ENCODE data around the gene UNC13A.
A peak's percentile ranks its signal among the peaks of the same experiment; 100 is the strongest.

Gene UNC13A

DNA sequence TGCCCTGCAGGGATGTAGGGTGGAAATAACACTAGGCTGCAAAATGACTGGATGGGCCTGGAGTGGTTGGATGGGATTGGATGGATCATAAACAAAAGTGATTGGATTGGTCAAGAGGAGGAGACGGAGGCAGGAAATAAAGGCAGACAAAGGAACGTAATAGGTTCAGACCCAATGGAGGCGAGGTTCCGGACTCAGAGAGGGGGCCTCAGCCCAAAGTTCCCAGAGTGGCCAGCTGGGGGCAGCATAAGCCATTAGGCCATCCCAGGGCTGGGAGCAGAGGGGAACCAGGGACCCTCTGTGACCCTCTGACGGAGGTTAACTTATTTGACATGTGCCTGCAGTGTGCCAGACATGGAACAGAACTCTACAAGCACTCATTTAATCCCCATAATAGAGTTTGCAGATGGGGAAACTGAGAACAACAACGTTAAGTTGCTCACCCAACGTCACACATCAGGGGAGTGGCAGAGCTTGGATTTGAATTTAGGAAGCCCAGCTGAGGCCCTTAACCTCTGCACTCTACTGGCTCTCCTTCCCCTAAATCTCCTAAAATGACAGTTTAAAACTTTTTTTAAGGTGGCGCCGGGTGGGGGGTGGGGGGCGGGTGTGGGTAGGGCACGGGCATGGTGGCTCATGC, 15.8 kb upstream of the UNC13A start:
- DNase-seq = peak; percentile 80

DNA sequence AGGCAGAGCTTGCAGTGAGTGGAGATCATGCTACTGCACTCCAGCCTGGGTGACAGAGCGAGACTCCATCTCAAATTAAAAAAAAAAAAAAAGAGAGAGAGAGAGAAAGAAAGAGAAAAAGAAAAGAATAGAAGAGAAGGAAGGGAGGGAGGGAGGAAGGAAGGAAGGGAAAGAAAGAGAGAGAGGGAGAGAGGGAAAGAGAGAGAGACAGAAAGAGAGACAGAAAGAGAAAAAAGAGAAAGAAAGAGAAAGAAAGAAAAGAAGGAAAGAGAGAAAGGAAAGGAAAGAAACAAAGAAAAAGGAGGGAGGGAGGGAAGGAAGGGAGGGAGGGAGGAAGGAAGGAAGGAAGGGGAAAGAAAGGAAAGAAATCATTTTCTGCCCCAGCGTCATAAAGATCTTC, 7.0 kb upstream of the UNC13A start:
- no peak for DNase-seq

DNA sequence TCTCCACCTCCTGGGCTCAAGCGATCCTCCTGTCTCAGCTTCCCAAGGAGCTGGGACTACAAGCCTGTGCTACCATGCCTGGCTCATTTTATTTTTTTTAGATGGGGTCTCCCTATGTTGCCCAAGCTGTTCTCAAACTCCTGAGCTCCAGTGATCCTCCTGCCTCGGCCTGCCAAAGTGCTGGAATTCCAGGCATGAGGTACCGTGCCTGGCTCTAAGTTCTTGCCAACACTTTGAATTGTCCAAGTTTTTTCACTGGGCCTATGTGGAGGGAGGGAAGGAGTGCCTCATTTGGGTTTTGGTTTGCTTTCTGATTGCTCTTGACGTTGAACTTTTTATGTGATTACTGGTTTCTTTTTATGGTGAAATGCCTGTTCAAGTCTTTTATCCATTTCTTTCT, 4.4 kb upstream of the UNC13A start:
- no peak for DNase-seq

DNA sequence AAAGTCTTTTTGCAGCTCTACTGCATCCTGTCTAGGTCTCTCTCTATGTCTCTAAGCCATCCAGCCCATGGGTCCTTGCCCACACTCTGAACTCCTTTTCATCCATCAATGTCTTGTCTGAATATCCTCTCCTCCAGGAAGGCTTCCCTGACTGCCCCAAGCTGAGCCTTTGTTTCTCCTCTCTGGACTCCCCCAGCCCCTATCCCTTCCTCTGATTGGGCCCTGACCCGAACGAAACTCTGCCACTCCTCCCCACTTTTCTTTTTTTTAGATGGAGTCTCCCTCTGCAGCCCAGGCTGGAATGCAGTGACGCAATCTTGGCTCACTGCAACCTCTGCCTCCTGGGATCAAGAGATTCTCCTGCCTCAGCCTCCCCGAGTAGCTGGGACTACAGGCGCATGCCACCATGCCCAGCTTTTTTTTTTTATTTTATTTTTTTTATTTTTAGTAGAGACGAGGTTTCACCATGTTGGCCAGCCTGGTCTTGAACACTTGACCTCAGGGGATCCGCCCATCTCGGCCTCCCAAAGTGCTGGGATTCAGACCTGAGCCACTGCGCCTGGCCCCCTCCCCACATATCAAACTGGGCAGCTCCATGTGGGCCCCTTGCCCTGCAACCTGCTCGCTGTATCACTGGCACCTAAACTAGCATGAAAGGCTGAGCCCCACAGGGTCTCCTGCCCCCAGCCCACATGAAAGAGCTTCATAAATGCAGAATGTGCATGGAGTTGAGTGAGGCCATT, 870 bp upstream of the UNC13A start:
- DNase-seq = no peak

DNA sequence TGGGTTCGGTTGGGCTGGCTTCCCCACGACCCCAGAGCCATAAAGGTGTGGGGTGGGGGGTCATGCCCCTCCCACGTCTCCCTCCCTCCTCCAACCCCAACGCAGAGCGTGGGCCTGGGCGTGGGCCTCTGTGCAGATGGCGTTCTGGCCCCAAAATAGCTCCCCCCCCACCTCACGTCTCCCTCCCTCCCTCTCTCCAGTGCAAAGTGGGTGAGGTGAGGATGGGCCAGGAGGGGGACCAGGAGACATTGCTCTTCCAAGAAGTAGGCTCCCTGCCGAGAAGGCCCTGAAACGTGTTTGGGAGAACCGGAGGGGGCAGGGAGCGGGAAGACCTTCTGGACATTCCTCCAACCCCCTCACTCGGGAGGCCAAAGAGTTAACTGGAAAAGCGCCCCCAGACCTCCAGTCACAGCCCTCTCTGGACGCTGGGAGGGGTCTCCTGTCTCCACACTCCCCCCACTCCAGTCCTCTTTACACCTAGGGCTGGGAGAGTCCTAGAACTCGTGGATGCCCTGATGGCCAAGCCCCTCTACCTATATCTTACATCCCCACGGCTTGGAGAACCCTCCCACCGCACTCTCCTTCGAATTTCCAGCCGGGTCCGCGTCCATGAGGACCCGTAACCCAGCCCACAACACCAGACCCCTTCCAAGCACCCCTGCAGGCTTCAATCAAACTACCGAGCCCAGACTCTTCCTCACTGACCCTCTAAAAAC, 855 bp downstream of the UNC13A start:
- no peak for DNase-seq

DNA sequence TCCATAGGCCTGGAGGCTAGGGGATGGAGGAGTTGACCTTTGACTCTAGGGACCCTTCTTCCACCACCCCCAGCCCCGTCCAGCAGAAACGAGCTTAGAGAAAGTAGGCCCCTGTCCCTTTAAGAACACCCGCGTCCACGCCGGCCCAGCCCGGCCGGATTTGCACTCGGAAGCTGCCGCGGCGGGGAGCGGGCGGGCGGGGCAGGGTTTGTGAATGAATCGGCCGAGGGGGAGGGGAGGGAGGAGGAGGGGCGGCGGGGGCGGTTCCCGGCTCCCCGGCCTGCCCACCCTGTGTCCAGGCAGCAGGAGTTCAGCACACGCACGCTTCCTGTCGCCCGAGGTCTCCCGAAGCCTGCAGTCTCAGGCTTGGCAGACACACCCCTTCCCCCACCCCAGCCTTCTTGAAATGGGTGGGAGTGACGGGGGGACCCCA, 1.5 kb downstream of the UNC13A start:
- DNase-seq = no peak

DNA sequence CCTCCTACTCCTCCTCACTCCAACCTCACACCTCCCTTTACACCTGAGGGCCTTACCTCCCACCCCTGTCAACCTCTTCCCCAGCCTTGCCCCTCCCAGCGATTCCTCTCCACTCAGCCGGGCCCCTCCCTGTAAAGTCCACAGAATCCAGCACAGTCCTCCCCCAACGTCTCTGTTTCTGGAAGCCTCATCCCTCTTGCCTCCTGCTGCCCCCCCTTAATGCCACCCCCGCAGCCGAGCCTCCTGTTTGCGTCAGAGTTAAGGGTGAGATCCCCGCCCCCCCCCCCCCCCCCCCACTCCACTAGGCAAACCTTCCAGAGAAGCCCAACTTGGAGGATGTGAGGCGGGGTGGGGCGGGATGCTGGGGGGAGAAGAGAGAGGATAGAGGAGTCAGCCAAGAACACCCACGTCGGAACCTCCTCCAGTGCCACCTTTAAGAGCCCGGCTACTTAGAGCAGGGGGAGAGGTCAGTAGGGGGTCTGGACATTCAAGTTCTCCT, 2.1 kb downstream of the UNC13A start:
- DNase-seq = no peak

DNA sequence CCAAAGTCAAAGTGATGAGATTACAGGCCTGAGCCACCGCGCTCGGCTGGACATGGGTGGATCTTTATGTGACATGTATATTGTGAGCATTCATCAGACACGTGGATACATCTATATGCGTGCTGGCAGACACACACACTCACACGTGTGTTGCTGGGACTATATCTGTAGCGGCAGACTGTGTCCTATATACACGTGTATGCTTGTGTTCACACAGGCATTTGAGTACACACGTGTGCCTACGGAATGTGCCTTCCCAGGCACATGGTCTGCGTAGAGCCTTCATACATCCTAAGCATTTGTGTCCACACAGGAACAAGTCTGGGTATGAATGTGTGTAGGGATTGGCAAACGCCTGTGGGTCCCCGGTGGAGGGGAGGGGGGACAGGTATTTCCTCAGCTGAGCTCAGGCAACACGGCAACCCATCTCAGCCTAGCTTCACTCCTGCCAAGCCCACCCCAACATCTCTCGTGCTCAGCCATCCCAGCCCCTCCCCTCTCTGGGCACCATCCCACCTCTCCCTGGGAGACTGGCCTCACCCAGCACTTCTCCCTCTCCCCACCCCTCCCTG, 2.6 kb downstream of the UNC13A start:
- no peak for DNase-seq

DNA sequence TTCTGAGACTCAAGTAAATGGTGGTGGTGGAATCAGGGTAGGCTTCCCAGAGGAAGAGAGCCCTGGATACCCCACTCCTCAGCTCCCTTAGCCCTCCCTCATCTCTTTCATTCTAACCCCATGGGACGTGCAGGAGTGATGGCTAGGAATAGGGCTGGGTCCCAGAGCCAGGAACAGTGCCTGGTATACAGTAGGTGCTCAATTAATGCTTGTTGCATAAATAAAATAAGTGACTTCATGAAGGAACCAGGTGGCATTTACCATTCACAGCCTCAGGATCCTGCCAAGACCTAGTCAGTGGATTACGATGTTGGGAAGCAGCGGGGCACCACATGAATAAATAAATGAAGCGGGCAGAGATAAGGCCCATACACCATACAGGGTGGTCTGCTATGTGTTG, 3.9 kb downstream of the UNC13A start:
- no peak for DNase-seq

DNA sequence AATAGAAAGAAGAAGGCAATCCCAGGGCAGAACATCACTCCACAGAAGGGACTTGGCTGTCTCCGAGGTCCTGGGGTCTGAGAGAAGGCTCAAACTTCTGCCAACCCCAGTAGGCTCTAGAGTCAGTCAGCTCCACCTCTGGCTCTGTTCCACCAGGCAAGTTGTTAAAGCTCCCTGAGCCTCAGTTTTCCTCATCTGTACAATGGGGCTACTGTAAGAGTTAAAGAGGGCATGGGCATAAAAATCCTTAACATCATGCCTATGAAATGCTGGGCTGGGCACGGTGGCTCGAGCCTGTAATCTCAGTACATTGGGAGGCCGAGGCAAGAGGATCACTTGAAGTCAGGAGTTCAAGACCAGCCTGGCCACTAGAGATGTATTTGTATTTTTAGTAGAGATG, 5.1 kb downstream of the UNC13A start:
- no peak for DNase-seq

DNA sequence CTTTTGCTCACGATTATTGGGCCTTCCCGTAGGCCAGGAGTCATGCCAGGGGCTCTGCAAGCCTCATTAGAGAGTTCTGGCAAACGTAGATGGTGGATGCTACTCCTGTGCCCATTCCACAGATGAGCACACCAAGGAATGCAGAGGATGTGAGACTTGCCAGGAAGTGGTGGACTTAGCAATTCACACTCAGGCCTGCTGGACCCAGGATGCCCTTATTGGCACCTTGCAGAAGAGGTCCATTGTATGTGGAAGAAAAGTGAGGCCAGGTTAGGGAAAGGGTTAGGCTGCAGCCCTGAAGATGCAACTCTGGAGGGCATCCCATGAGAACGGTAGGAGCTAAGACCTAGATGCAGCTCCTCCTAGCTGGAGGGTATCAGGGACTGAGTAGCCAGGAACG, 5.9 kb downstream of the UNC13A start:
- no peak for DNase-seq

DNA sequence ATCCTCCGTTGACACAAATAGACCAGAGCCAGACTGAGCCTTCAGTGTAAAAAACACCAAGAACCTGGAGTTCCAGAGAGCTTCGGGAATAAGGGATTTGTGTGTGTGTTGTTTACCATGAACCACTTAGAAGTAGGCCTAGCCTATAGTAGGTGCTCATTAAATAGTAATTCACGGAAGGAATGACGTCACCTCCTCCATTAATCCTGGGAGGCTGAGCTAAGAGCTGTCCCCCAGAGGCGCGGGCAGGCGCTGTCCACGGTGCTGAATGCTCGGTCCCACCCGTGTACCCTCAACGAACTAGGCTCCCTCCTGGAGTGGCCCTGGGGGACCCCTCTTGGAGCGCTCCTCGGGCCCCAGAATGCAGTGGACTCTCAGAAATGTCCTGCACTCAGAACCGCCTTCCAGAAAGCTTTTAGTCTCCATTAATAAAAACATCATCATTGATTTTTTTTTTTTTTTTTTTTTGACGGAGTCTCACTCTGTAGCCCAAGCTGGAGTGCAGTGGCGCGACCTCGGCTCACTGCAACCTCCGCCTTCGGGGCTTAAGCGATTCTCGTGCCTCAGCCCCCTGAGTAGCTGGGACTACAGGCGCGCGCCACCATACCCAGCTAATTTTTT, 6.5 kb downstream of the UNC13A start:
- no peak for DNase-seq

DNA sequence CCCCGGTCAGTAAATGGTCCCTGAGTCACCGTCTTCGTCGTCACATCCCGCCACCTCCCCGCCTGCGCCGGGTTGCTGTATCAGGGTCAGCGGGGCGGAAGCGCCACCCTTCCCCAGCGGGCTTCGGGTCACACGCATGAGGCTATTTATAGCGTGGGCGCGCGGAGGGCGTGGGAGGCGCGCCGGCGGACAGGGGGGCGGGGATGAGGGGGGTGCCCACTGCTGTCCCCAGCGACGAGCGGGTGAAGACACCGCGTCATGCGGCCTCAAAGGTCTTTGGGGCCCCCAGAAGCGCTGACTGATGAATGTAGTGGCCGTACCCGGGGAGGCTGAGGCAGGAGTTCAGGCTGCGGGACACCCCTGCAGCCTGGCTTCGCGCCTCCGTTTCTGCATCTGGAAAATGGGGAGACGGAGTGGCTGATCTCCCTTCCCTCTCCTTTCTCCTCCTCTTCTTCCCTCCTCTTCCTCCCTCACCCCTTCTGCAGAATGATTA, 7.9 kb downstream of the UNC13A start:
- peak; percentile 66 for DNase-seq

DNA sequence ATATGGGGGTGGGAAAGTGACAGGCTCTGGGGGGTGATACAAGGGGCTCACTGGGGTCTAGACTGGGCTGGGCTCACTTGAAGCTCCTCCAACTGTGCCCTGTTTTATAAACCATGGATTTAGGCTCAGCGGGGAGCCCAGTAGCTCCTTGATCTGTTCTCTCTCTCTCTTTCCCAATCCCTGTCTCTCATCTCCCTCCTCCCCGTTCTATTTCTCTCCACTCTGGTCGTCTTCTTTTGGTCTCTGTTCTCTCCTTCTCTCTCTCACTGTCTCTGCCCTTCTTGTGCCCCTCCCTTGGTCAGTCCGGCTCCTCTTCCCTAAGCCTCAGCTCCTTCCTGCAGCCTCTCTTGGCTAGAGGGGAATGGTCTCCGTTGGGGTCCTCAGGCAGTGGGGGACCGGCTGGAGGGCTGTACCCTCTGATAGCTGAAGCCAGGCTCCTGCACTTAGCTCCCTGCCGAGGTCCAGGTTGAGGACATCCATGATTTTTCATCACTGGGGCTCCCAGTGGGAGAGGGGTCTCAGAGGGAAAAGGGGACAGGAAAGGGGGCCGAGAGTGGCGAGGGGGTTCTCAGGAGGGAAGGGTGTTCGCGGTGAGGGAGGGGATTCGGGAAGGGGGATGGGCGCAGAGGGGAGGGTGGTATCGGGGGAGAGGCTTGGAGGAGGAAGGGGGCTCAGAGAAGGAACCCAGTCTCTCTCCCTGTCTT, 8.5 kb downstream of the UNC13A start:
- DNase-seq = no peak

DNA sequence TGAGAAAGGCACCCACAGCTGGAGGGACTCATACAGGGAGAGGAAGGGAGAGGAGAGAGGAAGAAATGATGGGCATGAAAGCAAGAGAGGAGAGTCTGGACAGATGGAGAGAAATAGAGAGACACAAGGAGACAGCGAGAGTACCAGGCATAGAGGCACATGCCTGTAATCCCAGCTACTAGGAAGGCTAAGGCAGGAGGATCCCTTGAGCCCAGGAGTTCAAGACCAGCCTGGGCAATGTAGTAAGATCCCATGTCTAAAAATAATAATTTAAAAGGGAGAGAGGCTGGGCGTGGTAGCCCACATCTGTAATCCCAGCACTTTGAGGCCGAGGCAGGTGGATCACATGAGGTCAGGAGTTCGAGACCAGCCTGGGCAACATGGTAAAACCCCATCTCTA, 9.3 kb downstream of the UNC13A start:
- no peak for DNase-seq

DNA sequence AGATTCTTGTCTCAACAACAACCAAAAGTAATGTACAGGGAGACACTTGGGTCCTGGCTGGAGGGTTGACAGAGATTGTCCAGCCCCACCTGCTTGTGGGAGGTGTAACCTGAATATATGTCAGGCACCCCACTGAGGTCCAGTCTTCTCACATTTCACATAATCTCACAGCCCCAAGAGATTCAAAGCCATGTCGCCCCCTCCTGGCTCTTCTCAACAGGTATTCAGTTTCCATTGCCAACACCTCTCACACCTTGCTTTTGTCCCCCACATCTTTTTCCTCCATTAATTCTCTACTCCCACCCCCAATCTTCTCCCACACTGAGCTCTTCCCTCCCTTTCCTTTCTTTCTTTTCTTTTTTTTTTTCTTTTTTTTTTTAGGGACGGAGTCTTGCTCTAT, 11.2 kb downstream of the UNC13A start:
- no peak for DNase-seq

DNA sequence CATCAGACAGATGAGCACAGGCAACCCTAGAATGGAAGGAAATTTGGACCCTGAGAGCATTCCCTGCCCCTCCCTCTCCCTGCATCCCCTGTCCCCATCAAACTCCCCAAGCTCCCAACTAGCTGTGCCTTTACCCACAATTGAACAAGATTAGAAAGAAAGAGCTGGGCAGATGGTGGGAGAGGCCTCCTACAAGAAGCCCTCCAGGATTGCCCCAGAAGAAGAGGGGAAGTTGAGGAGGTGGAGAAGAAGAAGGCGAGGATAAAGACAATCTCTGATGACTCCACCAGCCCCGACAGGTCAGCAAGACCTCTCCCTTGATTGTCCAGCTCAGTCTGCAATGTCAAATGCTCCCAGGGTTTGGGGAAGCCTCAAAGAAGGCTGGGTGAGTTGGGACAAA, 11.9 kb downstream of the UNC13A start:
- no peak for DNase-seq

DNA sequence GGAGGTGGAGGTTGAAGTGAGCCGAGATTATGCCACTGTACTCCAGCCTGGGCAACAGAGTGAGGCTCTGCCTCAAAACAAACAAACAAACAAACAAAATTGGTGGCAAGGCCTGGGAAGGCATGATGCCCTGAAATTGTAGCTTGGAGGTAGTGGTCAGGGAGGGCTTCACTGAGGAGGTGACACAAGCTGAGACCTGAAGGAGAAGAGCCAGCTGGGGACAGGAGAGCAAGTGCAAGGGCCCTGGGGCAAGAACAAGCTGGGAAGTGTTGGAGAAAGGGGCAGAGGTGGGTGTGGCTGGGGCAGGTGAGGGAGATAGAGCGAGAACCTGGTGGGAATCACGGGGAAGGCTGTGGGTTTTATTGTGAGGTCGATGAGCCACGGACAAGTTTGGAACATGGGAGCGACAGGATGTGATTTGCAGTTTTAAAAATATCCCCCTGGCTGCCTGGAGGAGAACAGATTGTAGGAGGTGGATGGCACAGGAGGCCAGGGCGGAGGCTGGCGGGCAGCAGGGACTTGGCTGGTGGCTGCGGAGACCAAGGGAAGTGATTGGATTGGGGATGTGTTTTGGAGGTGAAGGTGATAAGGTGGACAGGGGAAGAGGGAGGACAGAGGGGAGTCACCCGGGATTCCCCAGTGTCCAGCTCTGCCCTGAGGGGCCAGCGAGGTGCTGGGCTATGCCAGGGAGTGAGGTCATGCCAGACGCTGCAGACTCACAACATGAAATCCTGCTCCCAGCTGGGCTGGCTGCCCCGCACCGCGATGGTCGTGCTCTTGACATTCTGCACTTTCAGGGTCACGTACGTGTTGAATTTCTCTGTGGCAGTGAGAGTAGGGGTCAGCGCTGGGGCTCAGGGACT, 14.0 kb downstream of the UNC13A start:
- no peak for DNase-seq

DNA sequence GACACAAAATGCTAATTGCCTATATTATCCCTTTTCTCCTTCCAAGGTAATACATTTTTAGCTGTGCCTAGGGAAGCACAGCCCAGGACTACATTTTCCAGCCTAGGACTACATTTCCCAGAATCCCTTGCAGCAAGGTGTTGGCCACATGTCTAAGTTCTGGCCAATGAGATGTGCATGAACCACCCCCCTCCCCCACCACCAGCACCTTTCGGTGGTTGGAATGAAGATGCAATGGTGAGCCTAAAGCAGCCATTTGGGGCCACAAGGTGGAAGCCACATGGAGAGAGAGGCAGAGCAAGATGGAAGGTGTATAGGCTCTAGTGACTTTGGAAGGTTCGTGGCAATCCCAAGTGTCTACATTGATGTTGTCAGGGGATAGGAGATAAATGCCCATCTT, 16.2 kb downstream of the UNC13A start:
- no peak for DNase-seq

DNA sequence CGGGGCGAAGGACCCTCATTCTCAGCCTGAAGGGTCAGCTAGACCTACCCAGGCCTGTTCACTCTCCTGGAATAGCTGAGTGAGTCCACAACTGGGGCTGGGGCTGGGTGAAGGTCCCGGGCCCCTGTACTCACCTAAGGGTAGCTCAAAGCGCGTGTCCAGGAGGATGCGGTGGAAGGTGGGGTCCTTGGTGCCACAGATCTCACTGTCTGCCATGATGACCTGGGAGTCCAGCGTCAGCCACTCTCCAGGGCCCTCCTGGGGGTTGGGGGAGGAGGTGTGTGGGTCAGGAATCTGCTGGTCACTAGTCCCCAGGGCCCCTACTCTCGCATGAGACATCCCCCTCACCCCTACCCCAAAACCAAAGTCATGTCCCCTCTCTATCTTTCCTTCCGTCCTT, 18.7 kb downstream of the UNC13A start:
- DNase-seq = no peak

DNA sequence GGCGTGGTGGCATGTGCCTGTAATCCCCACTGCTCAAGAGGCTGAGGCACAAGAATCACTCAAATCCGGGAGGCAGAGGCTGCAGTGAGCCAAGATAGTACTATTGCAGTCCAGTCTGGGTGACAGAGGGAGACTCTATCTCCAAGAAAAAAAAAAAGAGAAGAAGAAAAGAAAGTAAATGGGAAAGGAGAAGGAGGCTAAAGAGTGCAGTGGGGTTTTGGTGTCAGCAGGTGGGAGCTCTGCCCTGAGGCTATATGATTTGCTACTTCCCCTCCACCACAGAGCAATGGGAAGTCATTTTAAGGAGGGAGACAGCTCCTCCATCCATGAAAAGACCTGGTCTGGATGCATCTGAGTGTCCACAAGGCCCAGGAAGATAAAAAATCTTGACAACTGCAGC, 23.1 kb downstream of the UNC13A start:
- no peak for DNase-seq
